GOT3 (cell line): Measurements from ENCODE around the gene ATG4D.
A peak's percentile ranks its signal among the peaks of the same experiment; 100 is the strongest.
"Not testable (repeated sequence)": the region's sequence is repeated elsewhere in the genome, so short reads cannot be mapped to it uniquely, and the experiment has no call there.

Source experiments
- DNase-seq: peaks from one replicate; lab custom pipeline; 2025; ENCODE audit warnings: mixed read lengths; lab: John Stamatoyannopoulos, UW

ATG4D gene

GRCh38 chr19:10552510-10553053 lies 8.9 kb downstream of the ATG4D start:
- no peak for DNase-seq

- DNase-seq = no peak
Measured at GRCh38 chr19:10553087-10553667, 9.5 kb downstream of the ATG4D start.

- no peak for DNase-seq
Measured at GRCh38 chr19:10553943-10554381, 10.3 kb downstream of the ATG4D start.

GRCh38 chr19:10554760-10555609 lies 11.3 kb downstream of the ATG4D start:
- DNase-seq = no peak

DNA sequence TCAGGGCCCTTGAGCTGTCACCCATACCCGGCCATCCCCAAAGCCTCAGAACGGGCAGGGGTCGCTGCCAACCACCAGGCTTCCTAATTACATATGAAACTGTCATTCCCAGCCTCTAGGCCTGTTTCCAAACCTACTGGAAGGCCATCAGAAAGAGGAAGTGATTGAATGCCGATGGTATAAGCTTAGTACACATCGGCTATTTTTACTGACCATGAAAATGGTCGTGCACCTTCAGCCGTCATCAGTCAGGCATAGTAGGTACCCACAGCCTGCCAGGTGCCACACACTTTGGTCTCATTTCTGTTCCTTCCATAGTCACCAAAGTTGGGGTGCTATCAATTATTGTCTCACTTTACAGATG lies 11.9 kb downstream of the ATG4D start:
- no peak for DNase-seq

DNA sequence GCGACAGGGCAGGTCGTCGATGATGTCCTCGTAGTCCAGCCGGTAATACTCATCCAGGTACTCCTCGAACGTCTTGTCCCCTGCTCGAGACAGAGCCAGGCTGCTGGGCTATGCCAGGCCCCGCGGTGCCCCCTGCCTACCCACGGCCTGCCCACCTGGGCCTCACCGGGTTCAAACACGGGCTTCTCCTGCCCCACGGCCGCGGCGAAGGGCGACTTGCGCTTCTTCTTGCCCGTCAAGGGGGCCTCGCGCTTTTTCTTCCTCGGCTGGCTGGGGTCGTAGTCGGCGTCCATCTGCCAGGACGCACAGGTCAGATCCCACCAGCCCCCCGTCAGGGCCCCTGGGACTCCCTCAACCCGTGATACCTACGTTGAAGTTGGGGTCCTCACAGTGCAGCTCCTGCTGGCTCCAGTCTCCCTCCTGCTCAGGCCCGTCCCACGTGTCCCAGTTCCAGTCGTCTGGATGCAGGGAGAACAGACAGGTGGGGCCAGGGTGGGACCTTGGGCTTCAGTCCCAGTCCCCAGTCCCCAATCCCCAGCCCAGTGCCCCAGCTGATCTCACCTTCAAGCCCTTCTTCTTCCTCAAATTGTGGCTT lies 14.0 kb downstream of the ATG4D start:
- no peak for DNase-seq

- no peak for DNase-seq
Measured at GRCh38 chr19:10560154-10560553, 16.4 kb downstream of the ATG4D start.

DNA sequence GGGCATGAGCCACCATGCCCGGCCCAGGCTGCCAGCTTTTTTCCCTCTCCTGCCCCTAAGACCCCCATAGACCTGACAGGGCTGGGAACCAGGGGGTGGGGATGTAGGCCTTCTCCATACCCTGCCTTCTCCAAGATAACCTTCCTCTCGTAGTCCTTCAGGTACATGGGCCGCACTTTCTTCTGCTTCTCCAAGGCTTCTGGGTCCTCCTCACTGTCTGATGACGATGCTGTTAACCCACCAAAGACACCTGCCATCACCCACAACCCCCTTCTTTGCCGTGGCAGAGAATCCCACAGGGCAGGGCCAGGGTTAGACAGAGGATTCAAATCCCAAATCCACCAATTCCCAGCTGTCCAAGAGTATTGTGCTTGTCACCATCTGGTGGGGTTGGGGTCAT lies 18.9 kb downstream of the ATG4D start:
- DNase-seq = no peak

DNA sequence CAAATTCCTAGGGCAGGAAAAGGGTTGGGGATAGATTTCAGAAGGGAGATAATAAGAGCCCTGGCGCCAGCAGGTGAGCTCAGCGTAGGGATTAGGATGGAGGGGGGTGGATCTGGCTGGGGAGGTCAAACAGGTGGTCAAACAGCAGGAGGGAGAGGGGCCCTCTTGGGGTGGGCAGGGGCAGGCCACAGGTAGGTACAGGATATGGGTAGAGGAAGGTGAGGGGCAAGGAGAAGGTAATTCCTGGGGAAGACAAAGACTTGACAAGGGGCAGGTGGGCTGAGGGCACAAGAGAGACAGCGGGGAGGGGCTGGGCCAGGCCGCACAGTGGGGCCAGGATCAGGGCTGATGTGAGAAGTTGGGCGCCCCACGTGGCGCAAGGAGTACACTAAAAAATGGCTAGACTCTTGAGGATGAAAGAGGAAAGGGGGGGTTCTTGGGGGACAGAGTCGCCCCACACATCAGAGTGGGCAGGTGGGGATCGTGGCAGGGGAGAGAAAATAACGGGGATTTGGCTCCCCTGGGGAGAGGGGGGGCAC lies 21.4 kb downstream of the ATG4D start:
- DNase-seq = no peak

GRCh38 chr19:10565567-10566407 lies 22.1 kb downstream of the ATG4D start, which contains the start of gene KRI1:
Gene KRI1, minus strand, starts transcription at chr19:10566010. Its CDS starts 11 bp downstream, at chr19:10565999.
- DNase-seq = peak; percentile 95

DNA sequence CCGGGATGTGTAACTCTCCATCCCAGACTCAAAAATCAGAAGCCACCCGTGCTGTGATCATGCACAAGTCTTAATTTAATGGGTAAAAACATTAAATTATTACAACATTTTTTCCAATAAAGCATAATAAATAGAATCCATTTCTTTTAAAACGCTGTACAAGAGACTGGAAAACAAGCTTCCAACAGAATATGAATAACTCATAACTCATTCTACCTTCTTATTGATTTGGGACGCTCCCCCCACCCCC lies 22.6 kb downstream of the ATG4D start:
- DNase-seq = no peak

DNA sequence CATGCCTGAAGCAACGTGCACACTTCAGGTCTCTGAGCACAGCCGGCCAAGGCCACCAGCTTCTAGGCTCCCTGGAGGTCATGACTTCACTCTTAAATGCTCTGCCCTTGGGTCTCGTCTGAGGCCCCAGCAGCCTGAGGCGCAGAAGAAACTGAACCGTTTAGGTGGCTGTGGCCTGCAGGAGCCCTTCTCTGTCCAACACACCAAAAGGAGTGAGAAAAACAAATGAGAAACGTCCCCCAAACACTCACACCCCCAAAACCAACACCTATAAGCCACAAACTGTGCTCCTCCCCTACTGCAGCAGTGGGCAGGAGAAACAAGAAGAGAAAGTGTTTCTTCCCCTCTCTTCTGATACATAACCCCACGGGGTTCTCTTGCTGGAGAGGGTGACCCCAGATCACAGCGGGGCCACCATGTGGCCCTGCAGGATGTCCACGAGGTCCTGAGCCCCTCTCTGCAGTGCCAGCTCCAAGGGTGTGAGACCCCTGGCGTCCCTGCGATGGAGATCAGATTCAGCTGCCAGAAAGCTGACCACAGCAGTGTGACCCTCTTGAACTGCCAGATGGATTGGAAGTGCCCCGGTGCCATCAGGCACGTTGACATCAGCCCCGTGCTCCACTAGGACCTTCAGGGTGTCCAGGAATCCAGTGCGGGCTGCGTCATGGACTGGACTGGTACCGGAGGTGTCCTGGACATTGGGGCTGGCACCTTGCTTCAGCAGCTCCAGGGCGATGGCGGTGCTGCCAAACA lies 23.1 kb downstream of the ATG4D start:
- DNase-seq = no peak

GRCh38 chr19:10567656-10568055 lies 24.0 kb downstream of the ATG4D start:
- no peak for DNase-seq

DNA sequence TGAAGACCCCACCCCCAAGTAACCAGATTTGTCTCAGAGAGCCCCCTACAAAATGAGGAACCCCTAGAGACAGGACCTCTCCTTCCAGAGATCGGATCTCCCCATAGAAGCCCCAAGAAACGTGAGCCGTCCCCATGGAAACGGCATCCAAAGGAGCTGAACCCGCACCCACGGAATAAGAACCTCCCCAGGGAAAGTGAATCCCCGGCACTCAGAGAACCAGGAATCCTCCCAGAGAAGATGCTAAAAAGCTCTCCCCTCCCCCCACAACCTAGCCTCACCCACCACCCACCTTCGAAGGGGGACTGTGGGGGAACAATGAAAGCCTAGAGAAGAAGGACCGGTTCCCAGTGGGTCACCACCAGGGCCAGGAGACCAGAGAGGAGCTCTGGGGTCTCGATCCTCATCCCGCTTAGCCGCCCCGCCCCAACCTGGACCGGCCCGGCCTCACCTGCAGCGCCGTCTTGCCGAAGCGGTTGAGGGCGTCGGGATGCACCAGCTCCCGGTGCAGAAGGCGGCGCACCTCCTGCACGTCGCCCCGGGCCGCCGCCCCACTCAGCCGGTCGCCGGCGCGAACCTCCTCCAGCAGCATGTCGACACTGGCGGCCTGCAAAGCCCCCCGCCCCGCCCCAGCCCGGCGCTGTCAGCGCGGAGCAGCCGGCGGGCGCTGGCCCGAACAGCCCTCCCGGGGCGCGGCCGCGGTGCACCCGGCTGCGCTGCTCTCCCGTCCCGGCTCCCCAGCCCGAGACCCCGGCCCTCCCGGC lies 24.5 kb downstream of the ATG4D start:
- DNase-seq = no peak

DNA sequence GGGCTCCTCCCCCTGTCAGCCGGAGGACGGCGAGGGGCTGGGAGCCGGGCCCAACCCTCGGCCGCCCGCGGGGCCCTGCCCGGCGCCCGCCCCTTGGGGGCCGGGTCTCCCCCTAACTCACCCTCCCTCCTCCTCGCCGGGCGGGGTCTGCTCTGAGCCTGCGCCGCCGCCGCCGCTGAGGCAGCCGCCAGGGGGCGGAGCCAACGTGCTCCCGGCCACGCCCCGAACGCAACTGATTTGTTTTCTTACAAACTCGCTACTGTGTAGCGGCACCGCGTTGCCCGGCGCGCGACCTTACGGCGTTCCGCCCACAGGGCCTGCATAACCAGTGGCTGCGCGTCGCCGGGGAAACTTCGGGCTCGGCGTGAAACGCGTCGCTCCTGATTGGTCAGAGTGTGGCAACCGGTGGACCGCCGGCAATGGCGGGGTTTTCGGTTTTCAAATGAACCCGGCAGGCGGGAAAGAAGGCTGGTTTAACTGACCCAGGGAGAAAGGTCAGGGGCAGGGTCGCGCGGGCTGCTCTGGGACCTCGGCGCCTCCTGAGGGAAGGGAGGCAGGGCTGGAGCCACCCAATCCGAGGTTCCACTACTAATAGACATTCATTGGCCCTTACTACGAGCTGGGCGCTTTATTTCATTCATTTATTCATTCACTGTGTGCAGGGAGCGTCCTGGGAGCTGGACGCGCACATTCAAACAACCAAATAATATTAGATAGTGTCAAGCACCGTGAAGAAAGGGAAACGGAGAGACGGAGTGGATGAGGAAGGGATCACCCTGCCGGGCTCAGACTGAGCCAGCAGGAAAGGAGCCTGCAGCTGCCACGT lies 25.3 kb downstream of the ATG4D start, which contains the start of gene CDKN2D:
CDKN2D (minus strand) TSS at position 154 of the 826 bp plus-strand sequence. CDS start 326 bp downstream, outside the sequence.
- DNase-seq = peak; percentile 98

GRCh38 chr19:10573793-10574192 lies 30.1 kb downstream of the ATG4D start:
- not testable (repeated sequence) for DNase-seq

DNA sequence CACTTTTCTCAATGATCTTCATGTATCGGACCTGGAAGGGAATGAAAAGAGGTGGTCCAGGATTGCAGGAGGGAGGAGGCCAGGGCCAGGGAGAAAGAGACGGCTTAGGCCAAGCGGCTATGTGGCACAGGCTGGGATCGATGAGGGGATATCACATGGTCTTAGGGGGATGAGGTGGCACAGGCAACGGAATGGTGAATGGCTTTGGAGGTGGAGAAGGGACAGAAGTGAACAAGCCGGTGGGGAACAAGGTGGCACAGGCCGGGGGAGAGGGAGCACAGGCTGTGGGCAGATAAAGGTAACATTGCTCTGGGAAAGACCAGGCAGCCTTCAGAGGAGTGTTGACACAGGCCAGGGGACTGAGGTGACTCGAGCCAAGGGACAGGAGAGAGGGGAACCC lies 30.8 kb downstream of the ATG4D start:
- DNase-seq = no peak

GRCh38 chr19:10575011-10575716 lies 31.5 kb downstream of the ATG4D start:
- no peak for DNase-seq

- DNase-seq = no peak
Measured at GRCh38 chr19:10577951-10578350, 34.2 kb downstream of the ATG4D start.
